Adrenal gland (tissue), 12 donors: ENCODE results near the gene AOPEP. TPM values are rescaled to one million over a fixed set of nuclear protein-coding genes. Genes with fewer than 3 reads are reported as not detected.

Source experiments
- DNase-seq, 7 donors: peaks; one replicate each; pipeline ENCODE4 v3.0.0-alpha.2; 2019 to 2020
- H3K27ac ChIP-seq, 5 donors: fragments of 200-600 bp; sonication (generic) in 4 of 5; 1 replicate in 3 of 5; 2 replicates in 2 of 5; pipeline versions ENCODE4 v1.5.1 to v1.8.0; 2016 to 2020; ENCODE audit warnings: mild to moderate bottlenecking in 1 of 5
- H3K27me3 ChIP-seq: fragments of 200-600 bp; 2 replicates; pipeline ENCODE4 v1.8.0; 2021
- H3K36me3 ChIP-seq, 2 donors: fragments of 200-600 bp; replicated peaks in 1 of 2; 1 replicate in 1 of 2; 2 replicates in 1 of 2; pipeline versions ENCODE4 v1.5.1 to v1.8.0; 2018 to 2022
- H3K4me1 ChIP-seq, 2 donors: fragments of 200-600 bp; replicated peaks in 1 of 2; 1 replicate in 1 of 2; 2 replicates in 1 of 2; pipeline versions ENCODE4 v1.5.1 to v1.8.0; 2018 to 2021
- H3K4me3 ChIP-seq, 4 donors: fragments of 200-600 bp; sonication (generic) in 3 of 4; one replicate each; pipeline ENCODE4 v1.5.1; 2016 to 2018
- H3K9me3 ChIP-seq, 3 donors: fragments of 200-600 bp; sonication (generic) in 1 of 3; replicated peaks in 1 of 3; 1 replicate in 2 of 3; 2 replicates in 1 of 3; pipeline versions ENCODE4 v1.5.1 to v1.8.0; 2016 to 2021
- CTCF ChIP-seq, 6 experiments: fragments of 450-650 bp in 4 of 6; fragments of 200-600 bp in 2 of 6; sonication (generic) in 1 of 6; IDR thresholded peaks; 1 replicate in 5 of 6; 2 replicates in 1 of 6; pipeline versions ENCODE4 v1.5.1 to v1.8.0; 2016 to 2021; ENCODE audit warnings: antibody characterized with exemption in 6 of 6, mild to moderate bottlenecking in 2 of 6, moderate library complexity in 1 of 6
- POLR2A ChIP-seq, 2 donors: fragments of 450-650 bp; IDR thresholded peaks; one replicate each; pipeline ENCODE4 v1.6.1; 2017; ENCODE audit warnings: antibody characterized with exemption in 2 of 2, mild to moderate bottlenecking in 2 of 2, moderate library complexity in 1 of 2
- WGBS, 4 donors: extraction: QIAGEN DNeasy Blood & Tissue Kit in 2 of 4; methylation state at CpG; one replicate each; pipeline versions ENCODE4 v1.1.5 to v1.1.7; 2013 to 2017; 5-methylcytosine and 5-hydroxymethylcytosine counted together
- intact Hi-C, 2 donors: fragments of 100-400 bp; cut with DNase I; formaldehyde crosslinking; loops; one replicate each; pipeline versions ENCODE4 v1.14.1 to v1.15.0; 2022 to 2023
- polyA plus RNA-seq, 3 donors: library from polyadenylated mRNA; stranded (reverse); fragments of 200-250 nt in 2 of 3; fragments of 350-450 nt in 1 of 3; fragmentation: Illumina TruSeq in 1 of 3; extraction: RNeasy Lipid Tissue Mini Kit (QIAGEN cat#74804) in 1 of 3; gene quantifications; one replicate each; pipeline ENCODE4 v1.2.3, GENCODE V29; 2013 to 2014
- total RNA-seq, 9 donors: library from RNA; depleted of rRNA in 4 of 9; stranded (reverse); fragments of >200 nt in 4 of 9; fragments of 120-200 nt in 1 of 9; fragmentation: NEBNext Ultra II Directional in 1 of 9; extraction: Animal tissue kit (Norgen Biotek cat#: 25700) in 1 of 9; gene quantifications; one replicate each; pipeline versions ENCODE4 v1.1.0 to v1.2.4, GENCODE V29; 2013 to 2023
- donor health status: healthy with polysubstance abuse.
- donor health status: Bipolar disorder and iron deficiency.
- donor health status: DM: yes; HTN: yes; CAD: no.
- donor health status: DM: no; HTN: no; CAD: no.
- donor health status: DM: no; HTN: no; CAD: no.
- donor health status: DM: yes; HTN: yes; CAD: no.

The AOPEP gene
- total and polyA plus RNA-seq, 12 donors: 31.0 to 99.6 (median 71.0) TPM

GRCh38 chr9:94787266-94787665, 60.8 kb downstream of the AOPEP start:
- no peak overlapping the region for H3K4me3 ChIP-seq
- H3K27me3 ChIP-seq: no peaks in the 10 kb centered on the region
- DNase-seq: no peak
- no peak overlapping the region for H3K27ac ChIP-seq
- 77 to 92% (median 90%) methylated on average over 6 of the region's 6 CpGs for WGBS, 4 donors
- TF ChIP-seq CTCF (IDR thresholded peaks at IDR 0.05) (no peak), POLR2A (IDR thresholded peaks at IDR 0.05) (no peak)
- intact Hi-C loops: loop anchor here in 1 of 2 donors (5.0 to 10.0 kb wide), 2 partner anchors 218 to 340 kb away; no protein-coding TSS in a partner anchor
- no peaks in the 10 kb centered on the region for H3K9me3 ChIP-seq
- H3K4me1 ChIP-seq: peaks cover 0 to 8% of the 10 kb centered on the region in 2 donors
- no peaks in the 10 kb centered on the region for H3K36me3 ChIP-seq

- no peaks in the 10 kb centered on the region for H3K4me1 ChIP-seq
- no peaks in the 10 kb centered on the region for H3K9me3 ChIP-seq
- DNase-seq: no peak
- intact Hi-C loops: loop anchor here in 1 of 2 donors (5.0 to 10.0 kb wide), 2 partner anchors 216 to 339 kb away; no protein-coding TSS in a partner anchor
- H3K27ac ChIP-seq: no peak overlapping the region
- H3K36me3 ChIP-seq: no peaks in the 10 kb centered on the region
- TF ChIP-seq POLR2A (IDR thresholded peaks at IDR 0.05): no peak
- no peak for TF ChIP-seq CTCF (IDR thresholded peaks at IDR 0.05)
- no peak overlapping the region for H3K4me3 ChIP-seq
- no peaks in the 10 kb centered on the region for H3K27me3 ChIP-seq
Measured at GRCh38 chr9:94788570-94789105, 62.1 kb downstream of the AOPEP start.

- Histone ChIP-seq H3K4me3 (no peak overlapping the region), H3K27ac (no peak overlapping the region), H3K27me3 (no peaks in the 10 kb centered on the region), H3K9me3 (no peaks in the 10 kb centered on the region), H3K36me3 (no peaks in the 10 kb centered on the region), H3K4me1 (no peaks in the 10 kb centered on the region)
- intact Hi-C loops: no loop called here
- no peak for TF ChIP-seq CTCF (IDR thresholded peaks at IDR 0.05)
- TF ChIP-seq POLR2A (IDR thresholded peaks at IDR 0.05): no peak
- no peak for DNase-seq
- 96 to 99% (median 98%) methylated on average over 4 of the region's 4 CpGs for whole genome bisulfite sequencing, 4 donors
Measured at GRCh38 chr9:94791435-94791834, 64.9 kb downstream of the AOPEP start.

- H3K4me1 ChIP-seq: no peaks in the 10 kb centered on the region
- intact Hi-C loops: no loop called here
- no peaks in the 10 kb centered on the region for H3K36me3 ChIP-seq
- no peak overlapping the region for H3K4me3 ChIP-seq
- H3K27me3 ChIP-seq: no peaks in the 10 kb centered on the region
- no peak for TF ChIP-seq POLR2A (IDR thresholded peaks at IDR 0.05)
- TF ChIP-seq CTCF (IDR thresholded peaks at IDR 0.05): no peak
- no peak overlapping the region for H3K27ac ChIP-seq
- DNase-seq: no peak
- H3K9me3 ChIP-seq: no peaks in the 10 kb centered on the region
- WGBS, 4 donors: 67 to 93% (median 88%) methylated on average over 5 of the region's 5 CpGs
Measured at GRCh38 chr9:94792511-94792910, 66.0 kb downstream of the AOPEP start.
